Cardiac septum (tissue), 1 donor: Measurements from ENCODE around the gene SFTPB. TPM values are rescaled to one million over a fixed set of nuclear protein-coding genes. Genes with fewer than 3 reads are reported as not detected.
"Not testable (repeated sequence)": the region's sequence is repeated elsewhere in the genome, so short reads cannot be mapped to it uniquely, and the experiment has no call there.

ENCODE experiments used
- DNase-seq: peaks from one replicate; pipeline ENCODE4 v3.0.0-alpha.2; 2020; ENCODE audit warnings: low spot score
- intact Hi-C: fragments of 100-400 bp; cut with DNase I; formaldehyde crosslinking; loops from one replicate; pipeline ENCODE4 v1.14.0; 2022
- total RNA-seq: library from RNA; stranded (reverse); fragmentation: NEBNext Ultra II Directional; extraction: Animal tissue kit (Norgen Biotek cat#: 25700); gene quantifications from one replicate; pipeline ENCODE4 v1.2.1, GENCODE V29; 2021
- donor health status: DM: no; HTN: no; CAD: no.

SFTPB gene
- total RNA-seq, 1 donor from 2014 or later: not detected

DNA sequence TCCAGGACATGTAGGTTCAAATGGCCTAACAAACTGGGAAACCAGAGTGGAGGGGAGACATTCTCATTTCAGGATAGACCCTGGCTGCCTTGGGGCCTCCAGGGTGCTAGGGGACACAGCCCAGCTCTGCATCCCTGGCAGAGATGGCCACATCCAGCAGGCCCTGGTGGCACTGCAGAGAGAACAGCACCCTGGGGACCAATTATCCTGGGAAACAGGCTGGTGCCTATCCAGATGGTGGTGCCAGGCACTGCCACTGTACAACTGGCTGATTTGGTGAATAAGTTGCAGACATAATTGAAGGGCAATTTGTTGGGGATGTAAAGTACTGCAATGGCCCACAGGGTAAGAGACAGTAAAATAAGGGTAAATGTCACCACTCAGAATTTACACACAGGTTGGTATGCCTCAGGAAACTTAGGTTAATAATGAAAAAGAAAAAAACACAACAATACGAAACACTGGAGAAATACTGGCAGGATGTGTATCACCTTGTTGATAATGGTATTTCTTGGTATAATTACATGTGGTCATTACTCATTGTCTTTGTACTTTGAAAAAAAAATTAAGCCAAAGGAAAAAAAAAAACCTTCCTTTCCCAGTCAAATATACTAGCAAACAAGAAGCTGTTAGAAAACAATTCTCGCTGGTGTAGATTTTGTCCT is 12.8 kb upstream of the SFTPB start:
- intact Hi-C loops: loop anchor here (1.0 kb wide), 1 partner anchor 26 kb away; no protein-coding TSS in a partner anchor
- no peak for DNase-seq

- intact Hi-C loops: no loop called here
- peak; percentile 95 for DNase-seq
These were observed 11.0 kb upstream of the SFTPB start for GRCh38 chr2:85678794-85679672.

GRCh38 chr2:85678377-85678776 is 10.4 kb upstream of the SFTPB start:
- intact Hi-C loops: no loop called here

DNA sequence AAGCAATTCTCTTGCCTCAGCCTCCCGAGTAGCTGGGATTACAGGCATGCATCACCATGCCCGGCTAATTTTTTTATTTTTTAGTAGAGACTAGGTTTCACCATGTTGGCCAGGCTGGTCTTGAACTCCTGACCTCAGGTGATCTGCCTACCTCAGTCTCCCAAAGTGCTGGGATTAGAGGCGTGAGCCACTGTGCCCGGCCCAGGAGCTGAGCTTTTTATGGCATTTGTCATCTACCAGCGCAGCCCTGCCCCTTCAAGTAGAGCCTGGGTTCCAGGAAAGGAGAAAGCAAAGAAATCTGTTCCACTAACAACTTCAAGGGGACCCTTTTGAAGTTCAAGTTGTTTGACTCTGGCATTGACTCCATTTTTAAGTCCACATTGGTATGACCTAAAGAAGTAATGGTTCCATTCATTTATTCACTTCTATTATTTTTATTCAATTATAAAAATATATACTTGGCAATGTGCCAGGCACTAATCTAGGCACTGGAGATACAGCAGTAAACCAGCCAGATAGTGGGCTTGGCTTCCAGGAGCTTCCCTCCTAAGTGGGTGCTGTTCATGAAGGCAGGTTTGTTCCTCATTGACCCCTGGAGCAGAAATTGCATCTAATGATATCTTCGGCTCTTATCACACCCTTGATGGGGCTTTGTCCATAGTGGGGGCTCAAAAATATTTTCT is 8.0 kb upstream of the SFTPB start:
- intact Hi-C loops: no loop called here
- DNase-seq: no peak

More at GRCh38 chr2:85678377-85678776, 10.4 kb upstream of the SFTPB start:
- DNase-seq: peak; percentile 49

GRCh38 chr2:85675427-85675826 is 7.4 kb upstream of the SFTPB start:
- intact Hi-C loops: no loop called here
- DNase-seq: no peak

DNA sequence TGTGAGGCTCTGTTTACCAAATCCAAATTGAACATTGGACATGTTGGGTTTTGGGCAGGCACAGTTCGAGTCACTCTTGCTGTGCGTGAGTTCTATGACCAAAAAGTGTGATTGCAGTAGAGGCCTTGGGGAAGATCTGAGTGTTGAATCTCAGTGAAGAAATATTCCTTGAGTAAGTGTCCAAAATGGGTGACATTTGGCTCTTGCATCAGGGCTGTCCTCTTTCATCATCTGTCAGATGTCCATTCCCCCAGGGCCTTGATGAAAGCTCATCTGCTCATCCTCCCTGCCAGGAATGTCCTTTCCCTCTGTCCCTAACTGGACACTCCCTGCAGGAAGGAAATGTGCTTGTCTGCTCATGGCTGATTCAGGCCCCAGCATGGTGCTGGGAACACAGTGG is 6.4 kb upstream of the SFTPB start:
- no peak for DNase-seq
- intact Hi-C loops: no loop called here

DNA sequence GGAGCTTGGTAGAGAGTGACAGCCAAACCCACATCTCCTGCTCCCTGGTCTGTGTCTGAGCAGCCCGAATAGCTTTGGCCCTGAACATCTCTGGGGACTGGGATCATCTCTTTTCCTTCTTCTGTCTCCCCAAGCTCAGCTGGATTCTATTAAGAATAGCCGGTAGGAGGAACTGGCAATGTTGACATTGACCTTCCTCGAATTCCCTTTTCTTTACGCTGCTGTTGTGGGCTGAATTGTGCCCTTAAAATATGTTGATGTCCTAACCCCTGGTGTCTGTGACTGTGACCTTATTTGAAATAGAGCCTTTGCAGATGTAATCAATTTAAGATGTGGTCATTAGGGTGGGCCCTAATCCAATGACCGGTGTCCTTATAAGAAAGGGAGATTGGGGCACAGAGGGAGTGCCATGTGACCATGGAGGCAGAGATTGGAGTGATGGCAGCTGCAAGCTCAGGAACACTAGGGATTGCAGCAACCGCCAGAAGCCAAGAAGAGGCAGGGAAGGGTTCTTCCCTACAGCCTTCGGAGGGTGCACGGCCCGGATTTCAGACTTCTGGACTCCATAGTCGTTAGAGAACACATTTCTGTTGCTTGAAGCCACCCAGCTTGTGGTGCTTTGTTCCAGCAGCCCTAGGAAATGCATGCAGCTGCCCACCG is 5.8 kb upstream of the SFTPB start:
- peak; percentile 72 for DNase-seq
- intact Hi-C loops: no loop called here

- no peak for DNase-seq
- intact Hi-C loops: no loop called here
These were observed 4.5 kb upstream of the SFTPB start for GRCh38 chr2:85672456-85672855.

DNA sequence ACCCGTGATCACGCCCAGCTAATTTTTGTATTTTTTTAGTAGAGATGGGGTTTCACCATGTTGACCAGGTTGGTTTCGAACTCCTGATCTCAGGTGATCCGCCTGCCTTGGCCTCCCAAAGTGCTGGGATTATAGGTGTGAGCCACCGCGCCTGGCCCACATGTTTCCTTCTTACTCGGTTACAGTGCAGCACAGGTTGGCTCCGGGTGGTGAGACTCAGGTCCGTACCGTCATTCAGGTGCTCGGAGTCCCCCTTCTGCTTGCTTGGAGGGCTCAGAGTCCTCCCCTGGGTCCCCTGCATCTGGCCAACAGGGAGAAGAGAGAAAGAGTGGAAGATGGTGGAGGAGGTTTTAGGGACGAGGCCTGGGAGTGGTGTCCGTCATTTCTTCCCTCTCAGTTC is 2.4 kb upstream of the SFTPB start:
- intact Hi-C loops: not testable (repeated sequence)
- peak; percentile 27 for DNase-seq

- DNase-seq: no peak
These were observed 1.6 kb upstream of the SFTPB start for GRCh38 chr2:85669549-85669948.

GRCh38 chr2:85668857-85669142 is 801 bp upstream of the SFTPB start:
- DNase-seq: no peak
- intact Hi-C loops: no loop called here

More at GRCh38 chr2:85669549-85669948, 1.6 kb upstream of the SFTPB start:
- intact Hi-C loops: no loop called here

DNA sequence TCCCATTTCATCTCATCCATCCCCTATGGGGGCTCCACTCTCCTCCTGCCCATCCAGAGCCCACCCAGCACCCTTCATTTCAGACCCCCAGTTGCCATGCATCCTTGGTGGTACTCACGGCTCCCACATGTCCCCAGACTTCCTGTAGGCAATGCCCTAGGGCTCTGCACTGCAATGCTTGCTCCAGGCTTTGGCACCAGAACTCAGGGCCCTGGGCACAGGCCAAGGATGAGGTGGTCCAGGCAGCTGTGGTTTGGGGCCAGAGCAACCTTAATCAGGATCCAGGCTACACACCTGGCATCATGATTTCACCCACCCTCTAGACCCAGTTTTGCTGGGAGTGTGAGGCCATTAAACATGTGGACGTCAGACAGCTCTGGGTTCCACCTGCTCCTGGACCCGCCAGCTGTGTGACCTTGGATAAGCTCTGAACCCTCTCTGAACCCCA is 414 bp downstream of the SFTPB start:
- DNase-seq: peak; percentile 60
- intact Hi-C loops: no loop called here

- intact Hi-C loops: no loop called here
- peak; percentile 73 for DNase-seq
These were observed 1.3 kb downstream of the SFTPB start for GRCh38 chr2:85666435-85667316.

DNA sequence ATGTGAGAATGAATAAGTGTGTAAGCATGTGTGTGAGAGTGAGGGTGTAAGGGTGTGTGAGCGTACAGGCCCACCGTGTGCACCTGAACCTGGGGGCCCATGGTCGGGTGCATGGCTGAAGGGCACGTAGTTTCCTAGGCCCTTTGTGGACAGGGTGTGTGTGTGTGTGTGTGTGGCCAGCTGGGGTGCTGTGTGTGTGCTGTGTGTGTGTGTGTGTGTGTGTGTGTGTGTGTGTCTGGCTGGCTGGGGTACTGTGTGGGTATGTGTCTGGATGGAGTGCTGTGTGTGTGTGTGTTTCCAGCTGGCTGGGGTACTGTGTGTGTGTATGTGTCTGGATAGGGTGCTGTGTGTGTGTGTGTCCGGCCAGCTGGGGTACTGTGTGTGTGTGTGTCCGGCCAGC is 2.0 kb downstream of the SFTPB start:
- DNase-seq: no peak
- intact Hi-C loops: no loop called here

DNA sequence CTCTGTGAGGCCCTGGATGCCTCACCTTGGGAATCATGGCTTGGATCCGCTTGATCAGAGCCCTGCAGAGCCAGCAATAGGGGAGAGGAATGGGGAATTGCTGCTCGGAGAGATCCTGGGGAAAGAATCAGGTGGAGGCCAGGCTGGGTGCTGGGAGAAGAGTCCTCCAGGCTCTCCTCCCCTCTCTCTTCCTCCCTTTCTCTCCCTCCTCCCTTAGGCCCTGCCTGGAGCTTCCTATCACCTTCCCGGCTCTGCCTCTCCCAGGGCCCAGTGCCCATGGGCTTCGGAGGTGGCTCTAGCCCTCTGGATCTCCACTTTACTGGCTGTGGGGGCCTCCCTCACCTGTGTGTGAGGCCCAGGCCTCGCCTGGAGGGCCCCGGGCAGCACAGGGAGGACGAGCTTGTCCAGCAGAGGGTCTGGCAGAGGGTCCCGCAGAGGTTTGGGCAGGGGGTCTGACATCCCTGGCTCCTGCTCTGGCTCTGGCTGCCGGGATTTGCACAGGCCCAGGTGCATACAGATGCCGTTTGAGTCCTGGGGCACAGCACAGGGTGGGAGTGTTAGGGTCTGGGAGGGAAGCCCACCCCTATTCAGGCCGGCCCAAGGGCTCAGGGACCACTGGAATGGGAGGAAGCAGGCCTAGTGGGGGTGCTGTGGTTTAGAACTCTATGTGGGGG is 2.6 kb downstream of the SFTPB start:
- DNase-seq: no peak
- intact Hi-C loops: no loop called here

GRCh38 chr2:85663594-85664565 is 4.1 kb downstream of the SFTPB start:
- intact Hi-C loops: no loop called here
- DNase-seq: peak; percentile 66

GRCh38 chr2:85662899-85663593 is 5.0 kb downstream of the SFTPB start:
- intact Hi-C loops: no loop called here
- peak; percentile 76 for DNase-seq
